ENCODE results near the gene KRT25. TPM values are rescaled to one million over a fixed set of nuclear protein-coding genes. Genes with fewer than 3 reads are reported as not detected.

Gene KRT25
- total and polyA plus RNA-seq, 2 of the 8 experiments (the other 6 are each of a cell fraction or from before 2014, with no cell fraction given) = not detected

- Histone ChIP-seq H3K79me2 (ENCODE audit: control insufficient read depth in 1 of 2, insufficient read depth in 2 of 2, low read length in 2 of 2) (no peaks in the 10 kb centered on the region), H3K23ac (ENCODE audit: insufficient read length) (no peak overlapping the region), H3K79me1 (ENCODE audit: low read depth, low read length) (no peaks in the 10 kb centered on the region), H4K8ac (ENCODE audit: extremely low read depth, insufficient read depth, low read length) (no peak overlapping the region), H3K23me2 (ENCODE audit: low read depth, low read length) (no peaks in the 10 kb centered on the region), H3K56ac (replicated peaks; ENCODE audit: insufficient read length, low read depth, low read length) (no peak overlapping the region), H2AFZ (ENCODE audit: low read length) (no peak overlapping the region), H3K27me3 (replicated peaks in 1 of 4; ENCODE audit: control insufficient read depth in 3 of 4, extremely low read depth in 1 of 4, insufficient read depth in 3 of 4, low read length in 3 of 4) (peaks cover 0 to 3% (median 1%) of the 10 kb centered on the region in 4 experiments; a peak in 3 of 7 replicates), H2BK15ac (ENCODE audit: low read length) (no peak overlapping the region), H2BK12ac (ENCODE audit: low read depth, low read length) (no peak overlapping the region), H2BK20ac (ENCODE audit: low read length) (no peak overlapping the region), H3K36me3 (ENCODE audit: control insufficient read depth in 2 of 4, insufficient read depth in 4 of 4, low read length in 3 of 4) (no peaks in the 10 kb centered on the region), H3K14ac (ENCODE audit: insufficient read length) (no peak overlapping the region), H3K4me1 (replicated peaks in 1 of 4; ENCODE audit: control insufficient read depth in 3 of 4, insufficient read depth in 4 of 4, low read length in 3 of 4) (no peaks in the 10 kb centered on the region), H2BK5ac (ENCODE audit: low read depth, low read length) (no peak overlapping the region), H3K4ac (replicated peaks; ENCODE audit: insufficient read length, low read depth, low read length) (no peak overlapping the region), H4K5ac (ENCODE audit: insufficient read length, low read depth, low read length) (no peak overlapping the region), H3K18ac (ENCODE audit: extremely low read depth, low read length) (no peak overlapping the region), H3K9ac (replicated peaks in 1 of 4; ENCODE audit: extremely low read depth in 1 of 4, low read depth in 3 of 4, low read length in 3 of 4) (no peak overlapping the region), H3K4me3 (ENCODE audit: extremely low read depth in 1 of 4, insufficient read depth in 2 of 4, low read depth in 3 of 4, low read length in 4 of 4) (no peak overlapping the region), H4K91ac (replicated peaks; ENCODE audit: insufficient read length, low read length) (no peak overlapping the region), H4K20me1 (replicated peaks in 1 of 2; ENCODE audit: control insufficient read depth in 1 of 2, insufficient read depth in 2 of 2, low read length in 2 of 2) (no peaks in the 10 kb centered on the region), H2AK5ac (ENCODE audit: low read depth, low read length) (no peak overlapping the region), H3K4me2 (ENCODE audit: insufficient read depth in 1 of 2, low read depth in 2 of 2, low read length in 2 of 2) (no peak overlapping the region), H3K27ac (ENCODE audit: low read depth, low read length) (no peak overlapping the region), H3K9me3 (ENCODE audit: insufficient read depth in 2 of 2, low read depth in 1 of 2, low read length in 1 of 2) (no peaks in the 10 kb centered on the region), H2BK120ac (replicated peaks; ENCODE audit: low read depth, low read length) (no peak overlapping the region)
- 93% methylated on average over 7 of the region's 7 CpGs; no CpG with 5 or more reads in 1 of the 2 experiments for WGBS, 2 experiments (ENCODE audit: extremely low coverage in 1 of 2, insufficient coverage in 1 of 2, insufficient read length in 1 of 2, insufficient replicate concordance in 2 of 2, low coverage in 1 of 2, low lambda C conversion rate in 2 of 2, missing lambda C conversion rate in 1 of 2)
- FAIRE-seq (no peak), DNase-seq (ENCODE audit: low read depth in 1 of 2, low spot score in 2 of 2) (no peak)
- POLR2A ChIA-PET (ENCODE audit: partially characterized antibody) = interaction anchor here (1.0 kb wide), 1 partner anchor 130 kb away, joined by 6 read pairs; the partner anchor contains the start of gene SMARCE1
- TF ChIP-seq TCF12 (IDR thresholded peaks at IDR 0.05; ENCODE audit: low read depth, low read length) (no peak), GTF2F1 (IDR thresholded peaks at IDR 0.05; ENCODE audit: borderline replicate concordance, low read depth, low read length) (no peak), BACH1 (IDR thresholded peaks at IDR 0.05; ENCODE audit: low read length) (no peak)
- CTCF ChIA-PET (ENCODE audit: partially characterized antibody) = interaction anchor here (0.6 to 1.3 kb wide), 2 partner anchors 108 to 188 kb away, joined by 4 to 6 read pairs; partner anchors contain the start of gene KRT20
Measured at GRCh38 chr17:40777459-40777858, 22.3 kb upstream of the KRT25 start.
